NCI-H2196 treated with DMSO at 0.1 percent for 48 hours (cell line): Measurements from ENCODE around the gene SERPINA1.
"Not testable (repeated sequence)": the region's sequence is repeated elsewhere in the genome, so short reads cannot be mapped to it uniquely, and the experiment has no call there.

ENCODE experiments used
- DNase-seq: peaks from one replicate; lab custom pipeline; 2025; ENCODE audit not compliant: unreplicated experiment; lab: John Stamatoyannopoulos, UW

Gene SERPINA1

DNA sequence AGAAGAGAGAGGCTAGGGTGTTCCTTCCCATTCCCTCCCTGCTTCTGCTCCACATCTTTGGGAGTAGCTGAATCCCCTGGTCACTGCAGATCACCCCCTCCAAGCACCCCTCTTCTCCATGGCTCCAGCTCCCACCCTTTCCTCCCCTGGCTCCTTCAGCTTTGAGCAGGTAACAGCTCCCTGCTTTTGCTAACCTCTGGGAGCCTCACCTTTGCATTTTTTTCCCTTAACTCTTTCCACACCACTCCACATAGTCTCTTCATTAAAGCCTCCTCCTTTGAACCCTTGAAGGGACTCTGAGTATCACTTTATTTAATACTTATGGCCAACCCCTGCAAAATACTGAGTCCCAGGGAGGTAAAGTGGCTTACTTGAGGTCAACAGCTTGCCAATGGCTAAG, 39.6 kb downstream of the SERPINA1 start:
- DNase-seq, result no peak

DNA sequence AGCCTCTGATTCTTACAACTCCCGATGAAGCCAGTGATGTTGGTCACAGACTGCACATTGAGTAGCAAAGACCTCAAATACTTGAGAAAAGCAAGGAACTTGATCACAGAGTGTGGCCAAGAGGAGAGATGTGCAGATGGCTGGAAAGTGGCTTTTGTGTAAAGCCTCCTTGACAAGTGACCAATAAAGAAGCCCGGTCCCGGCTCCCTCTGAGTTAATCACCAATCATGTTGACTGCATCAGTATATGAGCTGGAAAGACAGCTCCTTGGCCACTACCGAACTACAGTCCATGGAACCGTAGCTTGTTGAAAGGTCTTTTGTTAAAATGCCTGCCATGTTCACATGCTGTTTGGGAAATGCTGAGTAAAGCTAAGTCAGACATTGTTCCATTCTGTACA, 41.6 kb downstream of the SERPINA1 start:
- DNase-seq, result no peak

DNA sequence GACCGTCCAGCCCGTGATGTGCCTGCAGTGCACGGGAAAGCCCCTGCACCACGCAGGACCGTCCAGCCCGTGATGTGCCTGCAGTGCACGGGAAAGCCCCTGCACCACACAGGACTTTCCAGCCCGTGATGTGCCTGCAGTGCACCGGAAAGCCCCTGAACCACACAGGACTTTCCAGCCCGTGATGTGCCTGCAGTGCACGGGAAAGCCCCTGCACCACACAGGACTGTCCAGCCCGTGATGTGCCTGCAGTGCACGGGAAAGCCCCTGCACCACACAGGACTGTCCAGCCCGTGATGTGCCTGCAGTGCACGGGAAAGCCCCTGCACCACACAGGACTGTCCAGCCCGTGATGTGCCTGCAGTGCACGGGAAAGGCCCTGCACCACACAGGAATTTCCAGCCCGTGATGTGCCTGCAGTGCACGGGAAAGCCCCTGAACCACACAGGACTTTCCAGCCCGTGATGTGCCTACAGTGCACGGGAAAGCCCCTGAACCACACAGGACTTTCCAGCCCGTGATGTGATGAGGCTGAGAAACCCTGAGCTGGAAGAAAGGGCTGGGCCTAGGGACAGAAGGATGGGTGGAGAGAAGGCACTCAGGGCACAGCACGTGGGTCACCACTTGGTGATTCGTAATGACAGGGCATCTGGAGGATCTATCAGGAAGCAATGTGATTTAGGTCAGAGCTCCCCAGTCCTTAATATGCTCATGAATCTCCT, 42.2 kb downstream of the SERPINA1 start:
- DNase-seq, result not testable (repeated sequence)

DNA sequence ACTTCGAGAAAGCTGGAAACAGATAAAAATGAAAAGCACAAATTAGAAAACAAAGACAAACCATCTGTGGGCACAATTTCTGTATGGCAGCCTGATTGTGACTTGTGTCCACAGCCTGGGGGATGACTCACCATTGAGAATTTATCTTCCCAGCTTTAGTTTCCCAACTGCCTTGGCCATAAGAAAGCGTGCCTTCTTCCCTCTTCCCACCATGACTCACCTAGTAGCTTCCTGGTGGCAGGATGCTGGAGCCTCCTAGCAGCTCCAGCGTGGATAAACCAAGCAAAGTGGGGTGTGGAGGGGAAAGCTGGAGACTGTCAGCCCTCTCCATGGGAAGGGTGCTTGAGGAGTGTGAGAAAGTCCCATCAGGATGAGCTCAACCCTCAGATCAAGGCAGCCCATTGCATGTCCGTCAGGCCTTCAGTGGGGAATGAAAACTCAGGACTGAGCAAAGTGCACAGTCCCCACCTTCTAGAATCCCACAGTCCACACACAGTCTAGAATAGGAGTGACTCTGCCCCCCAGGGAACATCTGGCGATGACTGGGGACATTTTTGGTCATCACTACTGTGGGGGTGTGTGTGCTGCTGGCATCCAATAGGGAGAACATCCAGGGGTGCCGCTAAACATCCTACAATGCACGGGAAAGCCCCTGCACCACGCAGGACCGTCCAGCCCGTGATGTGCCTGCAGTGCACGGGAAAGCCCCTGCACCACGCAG, 42.9 kb downstream of the SERPINA1 start:
- DNase-seq, result no peak

DNA sequence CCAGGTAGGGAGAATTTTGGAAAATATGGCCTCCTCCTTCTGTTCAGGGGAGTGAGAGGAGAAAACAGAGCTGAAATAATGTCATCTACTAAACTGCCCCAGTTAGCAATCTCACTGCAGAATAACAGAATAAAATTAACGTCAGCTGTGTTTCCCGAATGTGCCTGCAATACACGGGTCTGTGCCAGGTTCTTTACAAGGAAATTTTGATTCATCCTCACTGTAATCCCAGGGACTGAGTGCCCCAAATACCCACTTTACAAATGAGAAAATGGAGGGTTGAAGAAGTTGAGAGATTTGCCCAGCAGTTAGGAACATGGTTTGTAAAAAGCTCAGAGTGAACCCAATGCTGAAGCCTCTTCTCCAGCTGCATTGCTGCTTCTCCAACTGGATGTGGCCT, 44.0 kb downstream of the SERPINA1 start:
- no peak for DNase-seq

DNA sequence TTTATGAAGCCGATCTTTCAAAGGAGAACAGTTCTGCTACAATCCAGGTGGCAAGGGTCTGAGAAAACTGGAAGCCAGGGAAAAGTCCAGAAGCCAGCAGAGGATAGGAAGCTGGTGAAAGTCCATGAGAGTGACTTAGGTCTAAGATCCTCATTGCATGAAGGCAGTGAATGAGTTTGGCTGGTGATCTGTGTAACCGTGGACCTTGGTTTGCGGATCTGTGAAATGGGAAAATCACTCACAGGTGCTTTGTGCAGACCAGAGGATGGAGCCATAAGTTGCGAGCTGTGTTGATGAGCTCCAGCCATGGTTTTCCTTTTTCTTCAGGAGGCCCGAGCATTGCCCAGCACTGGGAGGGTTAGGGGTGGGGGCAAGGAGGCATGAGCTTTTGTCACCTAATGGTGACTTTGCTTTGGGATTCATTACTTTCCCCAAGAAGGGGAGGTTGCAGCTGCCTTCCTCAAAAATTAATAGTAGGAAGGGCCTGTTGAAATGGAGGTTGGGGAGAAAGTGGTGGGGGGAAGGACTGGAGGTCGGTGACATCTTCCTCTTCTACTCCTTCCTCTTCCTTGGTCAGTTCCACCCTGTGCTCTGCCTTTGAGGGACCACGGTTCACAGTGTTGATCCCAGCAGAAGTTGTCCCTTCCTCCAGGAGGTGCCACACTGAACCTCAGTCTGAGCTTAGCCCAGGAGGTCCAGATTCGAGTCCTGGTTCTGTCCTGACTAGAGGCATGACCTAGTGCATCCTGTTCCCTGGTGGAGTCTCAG, 45.0 kb downstream of the SERPINA1 start:
- DNase-seq, result no peak

DNA sequence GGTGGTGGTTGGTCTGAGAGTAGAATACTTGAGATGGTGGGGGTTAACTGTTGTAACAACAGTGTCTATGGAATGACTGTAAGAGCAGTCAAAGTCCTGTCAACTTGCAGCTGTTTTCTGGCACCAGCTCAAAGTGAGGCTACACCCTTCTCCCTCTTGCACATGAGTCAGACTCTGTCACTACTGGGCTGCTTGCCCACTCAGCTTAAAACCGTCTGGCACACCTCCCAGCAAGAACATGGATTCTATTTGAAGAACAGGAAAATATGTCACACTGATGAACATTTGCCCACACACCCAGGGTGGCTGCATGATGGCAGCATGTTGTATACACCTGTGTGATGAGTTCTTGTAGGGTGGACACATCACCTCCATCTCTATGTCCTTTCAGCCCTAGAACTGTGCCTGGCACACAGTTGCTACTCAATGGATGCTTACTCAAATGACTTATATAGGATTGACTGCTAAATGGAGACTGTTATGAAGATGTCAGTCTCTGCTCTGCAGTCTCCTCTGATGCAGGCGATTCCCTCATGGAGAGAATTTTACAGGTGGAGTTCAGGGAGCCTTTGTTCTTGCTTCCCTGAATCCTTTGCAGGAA, 46.0 kb downstream of the SERPINA1 start:
- no peak for DNase-seq

DNA sequence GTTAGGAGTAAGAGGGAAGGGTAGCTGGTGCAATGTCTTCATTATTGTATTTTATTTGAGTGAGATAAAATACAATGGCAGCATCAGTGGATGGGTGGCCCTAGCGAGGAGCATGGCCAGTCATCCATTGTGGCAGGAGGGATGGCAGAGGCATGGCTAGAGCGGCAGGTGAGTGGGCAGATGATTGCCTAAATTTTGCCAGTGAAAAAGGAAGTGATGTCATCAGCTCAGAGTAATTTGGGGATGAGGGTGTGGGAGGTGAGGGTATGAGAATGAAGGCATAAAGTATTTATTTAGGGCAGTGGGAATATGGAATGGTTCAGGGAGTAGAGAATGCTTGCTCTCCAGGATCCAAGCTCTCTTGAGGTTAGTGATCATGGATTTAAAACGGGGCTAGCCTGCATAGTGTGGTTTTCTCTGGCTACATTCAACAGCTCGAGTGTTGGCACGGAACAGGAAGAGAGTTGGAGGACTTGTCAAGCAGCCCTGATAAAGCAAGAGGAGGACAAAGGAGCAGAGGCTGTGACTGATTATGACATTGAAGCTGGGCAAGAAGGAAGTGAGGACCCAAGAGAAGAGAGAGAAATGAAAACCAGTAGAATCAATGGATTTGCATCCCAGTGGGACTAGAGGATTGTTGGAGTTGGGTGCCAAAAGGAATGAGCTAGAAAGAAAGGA, 46.6 kb downstream of the SERPINA1 start:
- DNase-seq, result no peak

DNA sequence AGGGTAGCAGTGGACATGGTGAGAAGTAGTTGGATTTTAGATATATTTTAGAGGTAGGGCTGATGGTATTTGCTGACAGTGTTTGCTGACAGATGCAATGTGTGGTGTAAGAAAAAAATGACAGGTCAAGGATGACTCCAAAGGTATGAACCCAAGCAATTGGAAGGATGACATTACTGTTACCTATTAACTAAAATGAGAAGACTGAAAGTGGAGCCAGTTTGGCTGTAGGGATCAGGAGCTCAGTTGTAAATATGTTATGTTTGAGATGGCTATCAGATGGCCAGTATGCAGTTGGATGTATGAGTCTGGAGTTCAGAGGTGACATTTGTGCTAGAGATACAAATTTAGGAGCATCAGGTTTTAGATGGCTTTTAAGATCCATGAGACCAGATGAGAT, 47.9 kb downstream of the SERPINA1 start:
- DNase-seq, result no peak

DNA sequence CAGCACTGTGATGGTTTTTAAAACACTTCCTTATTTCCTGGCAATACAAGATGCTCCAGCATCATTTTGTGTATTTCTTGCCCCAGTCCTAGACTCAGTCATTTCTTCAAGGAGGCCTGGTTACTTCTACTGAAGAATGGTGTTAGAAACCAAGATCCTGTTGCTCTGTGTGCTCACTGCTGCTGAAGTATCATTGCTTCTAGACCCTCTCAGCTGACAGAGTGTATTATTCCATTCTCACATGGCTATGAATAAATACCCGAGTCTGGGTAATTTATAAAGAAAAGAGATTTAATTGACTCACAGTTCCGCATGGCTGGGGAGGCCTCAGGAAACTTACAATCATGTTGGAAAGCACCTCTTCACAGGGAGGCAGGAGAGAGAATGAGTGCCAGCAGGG, 50.4 kb downstream of the SERPINA1 start:
- no peak for DNase-seq

DNA sequence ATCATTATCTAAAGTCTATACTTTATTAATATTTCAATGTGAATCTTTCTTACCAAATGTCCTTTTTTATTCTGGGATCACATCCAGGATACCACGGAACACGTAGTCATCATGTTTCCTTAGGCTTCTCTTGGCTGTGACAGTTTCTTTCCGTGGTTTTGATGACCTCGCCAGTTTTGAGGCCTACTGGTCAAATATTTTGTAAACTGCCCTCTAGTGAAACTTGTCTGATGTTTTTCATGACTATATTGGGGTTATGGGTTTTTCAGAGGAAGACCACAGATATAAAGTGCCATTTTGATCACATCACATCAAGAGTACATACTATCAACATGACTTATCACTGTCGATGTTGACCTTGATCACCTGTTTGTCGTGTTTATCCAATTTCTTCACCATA, 51.1 kb downstream of the SERPINA1 start:
- no peak for DNase-seq

DNA sequence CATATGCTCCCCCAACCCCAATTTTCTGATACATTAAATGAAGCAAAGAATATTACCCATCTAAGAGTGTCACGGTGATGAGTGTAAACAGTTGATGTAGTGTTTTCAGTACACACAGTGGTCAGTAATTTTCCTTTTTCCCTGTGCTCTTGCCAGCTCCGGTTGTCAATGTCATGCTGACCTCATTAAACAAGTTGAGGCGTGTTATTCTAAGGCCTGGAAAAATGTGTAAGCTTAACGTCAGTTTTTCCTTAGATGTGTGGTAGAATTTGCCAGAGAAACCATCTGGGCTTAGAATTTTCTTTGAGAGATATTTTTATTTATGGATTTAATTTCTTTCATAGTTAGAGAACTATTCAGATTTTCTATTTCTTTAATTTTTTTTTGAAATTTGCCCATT, 53.5 kb downstream of the SERPINA1 start:
- no peak for DNase-seq

DNA sequence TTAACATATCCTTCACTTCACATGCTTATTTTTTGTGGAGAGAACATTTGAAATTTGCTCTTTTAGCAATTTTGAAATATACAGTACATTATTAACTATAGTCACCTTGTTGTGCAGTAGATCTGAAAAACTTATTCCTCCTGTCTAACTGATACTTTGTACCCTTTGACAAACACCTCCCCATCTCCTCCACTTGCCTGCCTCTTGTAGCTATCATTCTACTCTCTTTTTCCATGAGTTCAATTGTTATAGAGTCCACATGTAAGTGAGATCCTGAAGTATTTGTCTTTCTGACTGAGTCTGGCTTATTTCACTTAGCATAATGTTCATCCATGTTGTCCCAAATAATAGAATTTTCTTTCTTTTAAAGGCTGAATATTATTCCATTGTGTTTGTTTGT, 55.8 kb downstream of the SERPINA1 start:
- no peak for DNase-seq

DNA sequence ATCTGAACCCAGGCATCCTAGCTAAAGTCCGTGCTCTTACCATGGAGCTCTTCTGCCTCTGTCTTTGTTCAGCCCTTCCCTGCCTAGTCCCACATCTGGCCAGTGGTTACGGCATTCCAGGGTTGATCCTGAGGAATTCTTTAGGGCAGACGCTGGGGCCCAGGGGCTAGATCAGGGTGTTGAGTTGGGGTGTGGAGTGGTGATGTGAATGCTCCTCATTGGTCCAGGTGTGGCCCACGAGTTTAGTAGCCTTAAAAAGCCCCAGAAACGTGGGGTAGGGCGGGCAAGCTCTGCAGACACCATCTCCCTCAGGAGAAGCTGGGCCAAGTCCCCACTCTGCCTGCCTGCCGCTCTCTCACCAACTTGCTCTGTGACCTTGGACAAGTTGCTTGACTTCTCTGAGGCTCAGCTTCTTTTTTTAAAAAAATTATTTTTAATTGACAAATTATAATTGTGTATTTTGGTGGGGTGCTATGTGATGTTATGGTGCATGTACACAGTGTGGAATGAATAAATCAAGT, 56.3 kb downstream of the SERPINA1 start:
- DNase-seq, result no peak

DNA sequence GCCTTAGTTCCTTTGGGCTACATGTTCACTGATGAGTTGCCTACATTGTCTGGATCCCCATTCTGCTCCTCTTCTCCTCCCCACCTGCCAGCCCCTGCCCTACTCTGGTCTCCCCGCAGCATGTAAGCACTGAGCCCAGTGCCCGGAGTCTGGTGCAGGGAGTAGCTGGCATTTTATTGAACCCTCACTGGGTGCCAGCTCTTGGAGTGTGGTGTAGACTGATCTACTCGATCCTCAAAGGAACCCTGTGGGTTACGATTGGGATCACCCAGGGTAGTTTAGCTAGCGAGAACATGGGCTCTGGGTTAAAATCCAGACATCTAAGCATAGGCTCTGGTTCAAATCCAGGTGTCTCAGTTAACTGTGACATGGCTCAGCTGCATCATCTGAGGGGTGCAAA, 56.9 kb downstream of the SERPINA1 start:
- no peak for DNase-seq

DNA sequence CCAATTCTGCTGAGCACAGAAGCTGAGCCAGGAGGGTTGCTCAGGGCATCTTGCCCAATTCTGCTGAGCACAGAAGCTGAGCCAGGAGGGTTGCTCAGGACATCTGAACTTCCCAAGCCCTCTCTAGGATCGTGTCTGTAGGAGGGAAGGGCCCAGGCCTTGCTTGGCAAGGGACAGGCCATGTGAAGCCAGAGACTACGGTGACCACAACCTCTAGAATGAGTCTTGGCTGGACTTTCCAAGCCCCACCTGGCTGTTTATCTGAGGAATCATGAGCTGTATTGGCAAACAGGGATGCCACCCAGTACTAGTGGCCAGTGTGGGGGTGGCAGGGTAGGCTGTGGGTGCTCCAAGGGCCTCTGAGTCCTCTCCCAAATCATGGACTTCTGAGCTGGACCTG, 57.5 kb downstream of the SERPINA1 start:
- no peak for DNase-seq

DNA sequence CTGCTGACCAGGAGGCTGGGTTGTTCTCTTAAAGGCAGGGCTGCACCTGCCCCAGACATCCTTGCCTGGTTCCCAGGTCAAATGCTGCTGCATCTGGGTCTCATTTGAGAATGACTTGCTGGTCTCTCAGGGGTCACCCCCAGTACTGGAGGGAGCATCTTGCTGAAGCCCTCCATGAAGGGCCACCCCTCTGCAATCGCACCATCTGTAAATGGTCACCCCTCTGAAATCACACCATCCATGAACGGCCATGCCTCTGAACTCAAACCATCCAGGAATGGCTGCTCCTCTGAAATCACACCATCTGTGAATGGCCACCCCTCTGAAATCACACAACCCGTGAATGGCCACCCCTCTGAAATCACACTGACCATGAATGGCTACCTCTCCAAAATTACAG, 58.0 kb downstream of the SERPINA1 start:
- DNase-seq, result no peak

DNA sequence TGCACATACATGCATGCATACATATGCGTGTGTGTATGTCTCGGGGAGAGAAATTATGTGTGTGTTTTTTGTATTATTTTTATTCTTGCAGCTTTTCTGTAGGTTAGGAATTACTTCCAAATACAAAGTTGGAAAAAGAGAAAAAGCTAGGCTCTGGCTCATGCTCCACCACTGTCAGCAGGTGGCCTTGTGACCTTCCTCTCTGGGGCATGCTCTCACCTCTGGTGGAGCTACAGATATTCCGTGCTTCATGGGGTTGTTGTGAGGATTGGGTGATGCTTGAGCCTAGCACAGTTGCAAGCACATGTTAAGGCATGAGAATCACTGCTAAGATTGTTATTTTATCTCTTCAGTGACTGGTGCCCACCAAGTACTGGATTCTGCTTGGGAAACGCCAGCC, 58.5 kb downstream of the SERPINA1 start:
- no peak for DNase-seq

DNA sequence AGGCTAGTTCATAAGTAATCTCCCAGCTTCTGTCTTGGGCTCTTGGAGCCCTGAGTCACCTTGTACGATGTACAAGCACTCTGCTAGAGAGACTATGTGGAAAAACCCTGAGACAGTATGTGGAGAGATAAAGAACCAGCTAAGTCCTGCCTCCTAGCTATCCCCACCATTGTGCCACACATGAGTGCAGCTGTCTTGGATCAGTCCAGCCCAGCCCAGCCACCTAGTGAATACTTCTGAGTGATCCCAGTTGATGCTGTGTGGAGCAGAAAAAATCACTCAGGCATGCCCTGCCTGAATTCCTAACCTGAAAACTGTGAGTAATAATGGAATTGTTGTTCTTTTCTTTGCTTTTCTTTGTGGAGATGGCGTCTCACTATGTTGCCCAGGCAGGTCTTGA, 60.2 kb downstream of the SERPINA1 start:
- DNase-seq, result no peak
